Liver (tissue), 9 donors: Measurements from ENCODE around the gene SCUBE3. TPM values are rescaled to one million over a fixed set of nuclear protein-coding genes. Genes with fewer than 3 reads are reported as not detected.

Experiments used
- DNase-seq: peaks from one replicate; pipeline ENCODE4 v3.0.0-alpha.2; 2017; ENCODE audit warnings: low spot score
- H3K27ac ChIP-seq, 2 donors: one replicate each; pipeline ENCODE4 v1.7.0; 2013; ENCODE audit warnings: inconsistent platforms in 2 of 2, low read length in 2 of 2, control low read depth in 1 of 2, low read depth in 1 of 2, mild to moderate bottlenecking in 1 of 2
- H3K27me3 ChIP-seq, 4 donors: one replicate each; pipeline versions ENCODE4 v1.6.1 to v1.7.0; 2013; ENCODE audit warnings: low read length in 3 of 4, inconsistent platforms in 1 of 4, mild to moderate bottlenecking in 1 of 4, moderate library complexity in 1 of 4; ENCODE audit not compliant: control insufficient read depth in 4 of 4, insufficient read depth in 4 of 4
- H3K36me3 ChIP-seq, 4 donors: one replicate each; pipeline versions ENCODE4 v1.6.1 to v1.7.0; 2013; ENCODE audit warnings: low read length in 3 of 4, mild to moderate bottlenecking in 3 of 4, low read depth in 1 of 4, moderate library complexity in 1 of 4; ENCODE audit not compliant: control insufficient read depth in 4 of 4, insufficient read depth in 3 of 4
- H3K4me1 ChIP-seq, 4 donors: one replicate each; pipeline versions ENCODE4 v1.6.1 to v1.7.0; 2013; ENCODE audit warnings: low read length in 3 of 4, mild to moderate bottlenecking in 3 of 4, moderate library complexity in 1 of 4; ENCODE audit not compliant: control insufficient read depth in 4 of 4, insufficient read depth in 4 of 4
- H3K4me3 ChIP-seq, 3 donors: one replicate each; pipeline versions ENCODE4 v1.6.1 to v1.7.0; 2013; ENCODE audit warnings: low read length in 3 of 3, control low read depth in 1 of 3, low read depth in 1 of 3, mild to moderate bottlenecking in 1 of 3
- H3K9ac ChIP-seq, 2 donors: one replicate each; pipeline ENCODE4 v1.7.0; 2013; ENCODE audit warnings: low read length in 2 of 2, mild to moderate bottlenecking in 2 of 2, moderate library complexity in 2 of 2, control low read depth in 1 of 2, low read depth in 1 of 2
- H3K9me3 ChIP-seq, 4 donors: one replicate each; pipeline versions ENCODE4 v1.6.1 to v1.7.0; 2013; ENCODE audit warnings: low read length in 3 of 4; ENCODE audit not compliant: control insufficient read depth in 4 of 4
- CTCF ChIP-seq: fragments of 150-350 bp; IDR thresholded peaks from 2 replicates; pipeline ENCODE4 v1.5.1; 2017; ENCODE audit warnings: improper control_type of control experiment, low read depth, low read length; ENCODE audit not compliant: missing input control
- FOXA2 ChIP-seq: IDR thresholded peaks from 2 replicates; pipeline ENCODE4 v1.6.1; 2016; ENCODE audit warnings: antibody characterized with exemption
- GABPA ChIP-seq, 2 donors: IDR thresholded peaks in 1 of 2; conservative IDR thresholded peaks in 1 of 2; 2 replicates each; pipeline ENCODE4 v1.6.1; 2016; ENCODE audit warnings: antibody characterized with exemption in 2 of 2, mild to moderate bottlenecking in 1 of 2, moderate library complexity in 1 of 2
- HNF4A ChIP-seq, 2 donors: conservative IDR thresholded peaks; 2 replicates each; pipeline ENCODE4 v1.6.1; 2016; ENCODE audit warnings: antibody characterized with exemption in 2 of 2, mild to moderate bottlenecking in 2 of 2
- HNF4G ChIP-seq: IDR thresholded peaks from 2 replicates; pipeline ENCODE4 v1.6.1; 2016; ENCODE audit warnings: antibody characterized with exemption
- JUND ChIP-seq, 2 donors: IDR thresholded peaks; 2 replicates each; pipeline ENCODE4 v1.6.1; 2016; ENCODE audit warnings: antibody characterized with exemption in 2 of 2
- NR2F2 ChIP-seq: IDR thresholded peaks from 2 replicates; pipeline ENCODE4 v1.6.1; 2016; ENCODE audit warnings: antibody characterized with exemption
- RAD21 ChIP-seq, 2 donors: IDR thresholded peaks; 2 replicates each; pipeline ENCODE4 v1.6.1; 2016; ENCODE audit warnings: antibody characterized with exemption in 2 of 2, mild to moderate bottlenecking in 2 of 2
- SP1 ChIP-seq: IDR thresholded peaks from 2 replicates; pipeline ENCODE4 v1.6.1; 2018; ENCODE audit warnings: antibody characterized with exemption, mild to moderate bottlenecking
- TAF1 ChIP-seq: conservative IDR thresholded peaks from 2 replicates; pipeline ENCODE4 v1.6.1; 2016; ENCODE audit warnings: antibody characterized with exemption, mild to moderate bottlenecking
- YY1 ChIP-seq: IDR thresholded peaks from 2 replicates; pipeline ENCODE4 v1.6.1; 2016; ENCODE audit warnings: antibody characterized with exemption, mild to moderate bottlenecking
- WGBS: extraction: QIAGEN DNeasy Blood & Tissue Kit; methylation state at CpG from one replicate; pipeline ENCODE4 v1.1.7; 2013; 5-methylcytosine and 5-hydroxymethylcytosine counted together
- polyA plus RNA-seq, 2 donors: library from polyadenylated mRNA; stranded (reverse) in 1 of 2; unstranded in 1 of 2; fragments of 200-250 nt in 1 of 2; fragments of >200 nt in 1 of 2; fragmentation: Nextera tagmentation in 1 of 2; extraction: Ambion mirVana in 1 of 2; gene quantifications; one replicate each; pipeline versions ENCODE4 v1.2.1 to v1.2.3, GENCODE V29; 2013 to 2015
- total RNA-seq, 2 donors: library from RNA; depleted of rRNA; stranded (reverse); fragments of >200 nt; gene quantifications; one replicate each; pipeline ENCODE4 v1.2.3, GENCODE V29; 2014
- TF ChIP-seq, protein P1 (sequence below): IDR thresholded peaks from 2 replicates; pipeline ENCODE4 v1.6.1; 2016; ENCODE audit warnings: antibody characterized with exemption
- TF ChIP-seq, protein P2 (sequence below): IDR thresholded peaks from 2 replicates; pipeline ENCODE4 v1.6.1; 2016; ENCODE audit warnings: antibody characterized with exemption
- TF ChIP-seq, protein P3 (sequence below): IDR thresholded peaks from 2 replicates; pipeline ENCODE4 v1.6.1; 2016; ENCODE audit warnings: antibody characterized with exemption
- donor health status: healthy.
- donor health status: healthy.
- donor health status: healthy.
- donor health status: healthy.
- donor health status: healthy.

SCUBE3 gene
- total and polyA plus RNA-seq, 4 donors, result 0.03 to 0.09 (median 0.07) TPM

DNA sequence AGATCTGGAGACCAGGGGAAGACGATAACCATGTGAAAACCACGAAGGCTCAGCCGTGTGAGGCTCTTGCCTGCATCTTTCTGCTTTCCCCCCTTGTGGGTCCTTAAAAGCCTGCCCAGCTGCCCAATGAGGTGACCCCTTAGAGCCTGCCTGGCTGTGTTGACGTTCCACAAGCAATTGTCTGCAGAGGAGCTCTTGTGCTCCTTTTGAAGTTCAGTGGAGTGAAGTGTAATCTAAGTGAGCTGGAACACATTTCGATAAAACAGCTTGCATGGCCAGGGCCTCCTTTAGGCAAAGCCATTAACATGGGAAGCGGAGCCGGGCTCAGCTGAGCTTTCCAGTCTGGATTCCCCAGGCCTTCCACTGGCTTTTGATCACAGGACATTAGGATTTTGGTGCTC lies 45.3 kb upstream of the SCUBE3 start:
- Histone ChIP-seq H3K4me3 (no peak overlapping the region), H3K9ac (no peak overlapping the region), H3K9me3 (no peaks in the 10 kb centered on the region), H3K4me1 (peaks cover 4 to 27% (median 13%) of the 10 kb centered on the region in 4 donors), H3K36me3 (no peaks in the 10 kb centered on the region), H3K27ac (no peak overlapping the region), H3K27me3 (no peaks in the 10 kb centered on the region)
- DNase-seq, result no peak
- no peak for TF ChIP-seq GABPA (IDR thresholded peaks at IDR 0.05 in 1 of 2, conservative IDR thresholded peaks at IDR 0.05 in 1 of 2)
- no peak for TF ChIP-seq FOXA2
- TF ChIP-seq RAD21 (IDR thresholded peaks at IDR 0.05), result no peak
- no peak for TF ChIP-seq HNF4A (conservative IDR thresholded peaks at IDR 0.05)
- TF ChIP-seq, protein P1, sequence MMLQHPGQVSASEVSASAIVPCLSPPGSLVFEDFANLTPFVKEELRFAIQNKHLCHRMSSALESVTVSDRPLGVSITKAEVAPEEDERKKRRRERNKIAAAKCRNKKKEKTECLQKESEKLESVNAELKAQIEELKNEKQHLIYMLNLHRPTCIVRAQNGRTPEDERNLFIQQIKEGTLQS, result no peak
- TF ChIP-seq HNF4G, result no peak
- 95% methylated on average over 7 of the region's 7 CpGs for WGBS

GRCh38 chr6:35170166-35170565 lies 43.6 kb upstream of the SCUBE3 start:
- no peaks in the 10 kb centered on the region for H3K27me3 ChIP-seq
- no peak overlapping the region for H3K9ac ChIP-seq
- H3K36me3 ChIP-seq, result no peaks in the 10 kb centered on the region
- 94% methylated on average over 1 of the region's 1 CpG for WGBS
- peaks cover 2 to 19% (median 8%) of the 10 kb centered on the region in 4 donors for H3K4me1 ChIP-seq
- TF ChIP-seq FOXA2 (no peak), HNF4A (conservative IDR thresholded peaks at IDR 0.05) (no peak), RAD21 (IDR thresholded peaks at IDR 0.05) (no peak), NR2F2 (no peak), JUND (IDR thresholded peaks at IDR 0.05) (no peak), SP1 (no peak), YY1 (no peak), HNF4G (no peak), CTCF (no peak)
- TF ChIP-seq, protein P1, result no peak
- TF ChIP-seq, protein P2, sequence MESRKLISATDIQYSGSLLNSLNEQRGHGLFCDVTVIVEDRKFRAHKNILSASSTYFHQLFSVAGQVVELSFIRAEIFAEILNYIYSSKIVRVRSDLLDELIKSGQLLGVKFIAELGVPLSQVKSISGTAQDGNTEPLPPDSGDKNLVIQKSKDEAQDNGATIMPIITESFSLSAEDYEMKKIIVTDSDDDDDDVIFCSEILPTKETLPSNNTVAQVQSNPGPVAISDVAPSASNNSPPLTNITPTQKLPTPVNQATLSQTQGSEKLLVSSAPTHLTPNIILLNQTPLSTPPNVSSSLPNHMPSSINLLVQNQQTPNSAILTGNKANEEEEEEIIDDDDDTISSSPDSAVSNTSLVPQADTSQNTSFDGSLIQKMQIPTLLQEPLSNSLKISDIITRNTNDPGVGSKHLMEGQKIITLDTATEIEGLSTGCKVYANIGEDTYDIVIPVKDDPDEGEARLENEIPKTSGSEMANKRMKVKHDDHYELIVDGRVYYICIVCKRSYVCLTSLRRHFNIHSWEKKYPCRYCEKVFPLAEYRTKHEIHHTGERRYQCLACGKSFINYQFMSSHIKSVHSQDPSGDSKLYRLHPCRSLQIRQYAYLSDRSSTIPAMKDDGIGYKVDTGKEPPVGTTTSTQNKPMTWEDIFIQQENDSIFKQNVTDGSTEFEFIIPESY, result no peak
- TF ChIP-seq, protein P3, sequence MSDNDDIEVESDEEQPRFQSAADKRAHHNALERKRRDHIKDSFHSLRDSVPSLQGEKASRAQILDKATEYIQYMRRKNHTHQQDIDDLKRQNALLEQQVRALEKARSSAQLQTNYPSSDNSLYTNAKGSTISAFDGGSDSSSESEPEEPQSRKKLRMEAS, result no peak
- no peak overlapping the region for H3K27ac ChIP-seq
- no peak for DNase-seq
- no peak overlapping the region for H3K4me3 ChIP-seq
- no peaks in the 10 kb centered on the region for H3K9me3 ChIP-seq

DNA sequence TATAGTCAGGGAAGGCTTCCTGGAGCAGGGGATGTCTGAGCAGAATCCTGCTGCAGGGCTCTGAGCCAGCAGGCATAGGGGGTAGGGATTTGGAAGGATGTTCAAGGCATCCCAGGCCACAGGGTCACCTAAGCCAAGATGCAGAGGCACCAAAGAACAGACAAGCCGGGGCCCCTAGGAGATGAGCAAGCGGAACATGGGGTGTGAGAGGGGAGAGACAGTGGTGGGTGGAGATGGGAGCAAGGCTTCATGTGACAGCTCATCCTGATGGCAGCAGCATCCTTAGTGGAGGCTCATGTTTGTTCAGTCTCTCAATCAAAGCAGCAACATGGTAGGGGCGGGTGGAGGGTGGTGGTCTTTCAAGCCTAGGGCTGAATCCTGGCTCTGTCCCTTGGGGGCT lies 42.9 kb upstream of the SCUBE3 start:
- Histone ChIP-seq H3K36me3 (no peaks in the 10 kb centered on the region), H3K27ac (no peak overlapping the region), H3K27me3 (no peaks in the 10 kb centered on the region), H3K9ac (no peak overlapping the region), H3K4me1 (peaks cover 0 to 12% (median 5%) of the 10 kb centered on the region in 4 donors), H3K9me3 (no peaks in the 10 kb centered on the region), H3K4me3 (no peak overlapping the region)
- TF ChIP-seq, protein P3, result no peak
- no peak for TF ChIP-seq TAF1
- no peak for TF ChIP-seq SP1
- DNase-seq, result no peak
- 95% methylated on average over 3 of the region's 3 CpGs for WGBS
